NCI-H2196 treated with DMSO at 0.1 percent for 48 hours (cell line): ENCODE data around the gene PACC1.
"Not testable (repeated sequence)": the region's sequence is repeated elsewhere in the genome, so short reads cannot be mapped to it uniquely, and the experiment has no call there.

Source experiments
- DNase-seq: peaks from one replicate; lab custom pipeline; 2025; ENCODE audit not compliant: unreplicated experiment; lab: John Stamatoyannopoulos, UW

PACC1 gene

GRCh38 chr1:212341090-212341489 lies 73.6 kb downstream of the PACC1 start:
- no peak for DNase-seq

GRCh38 chr1:212329105-212329504 lies 85.6 kb downstream of the PACC1 start:
- DNase-seq = no peak

GRCh38 chr1:212328248-212328647 lies 86.4 kb downstream of the PACC1 start:
- DNase-seq = no peak

- no peak for DNase-seq
These were observed 88.1 kb downstream of the PACC1 start for GRCh38 chr1:212326541-212326940.

GRCh38 chr1:212323066-212323465 lies 91.6 kb downstream of the PACC1 start:
- DNase-seq = no peak

- DNase-seq = not testable (repeated sequence)
These were observed 93.7 kb downstream of the PACC1 start for GRCh38 chr1:212321031-212321430.

- no peak for DNase-seq
These were observed 96.8 kb downstream of the PACC1 start for GRCh38 chr1:212317916-212318315.

- no peak for DNase-seq
These were observed 98.8 kb downstream of the PACC1 start for GRCh38 chr1:212315907-212316306.

GRCh38 chr1:212315184-212315583 lies 99.5 kb downstream of the PACC1 start:
- DNase-seq = no peak
